Progenitor cell of endocrine pancreas (in vitro differentiated cells): ENCODE measurements around the gene MFSD8. TPM values are rescaled to one million over a fixed set of nuclear protein-coding genes. Genes with fewer than 3 reads are reported as not detected.
A peak's percentile ranks its signal among the peaks of the same experiment; 100 is the strongest.

Source experiments
- DNase-seq: peaks from one replicate; pipeline ENCODE4 v3.0.0; 2021; ENCODE audit warnings: low spot score; ENCODE audit not compliant: unreplicated experiment
- H3K27ac Mint-ChIP-seq: 2 replicates; pipeline ENCODE4 v1.8.0; 2021; ENCODE audit warnings: mild to moderate bottlenecking, moderate library complexity, mixed read lengths
- H3K27me3 Mint-ChIP-seq: 2 replicates; pipeline ENCODE4 v1.8.0; 2021; ENCODE audit warnings: mixed read lengths
- H3K36me3 Mint-ChIP-seq: 2 replicates; pipeline ENCODE4 v1.8.0; 2022; ENCODE audit warnings: mixed read lengths; ENCODE audit not compliant: insufficient read depth
- H3K4me1 Mint-ChIP-seq: 2 replicates; pipeline ENCODE4 v1.8.0; 2021; ENCODE audit warnings: low read depth, mixed read lengths
- H3K4me3 Mint-ChIP-seq: 2 replicates; pipeline ENCODE4 v1.8.0; 2021; ENCODE audit warnings: low read depth, mild to moderate bottlenecking, moderate library complexity, mixed read lengths
- H3K9me3 Mint-ChIP-seq: 2 replicates; pipeline ENCODE4 v1.8.0; 2021; ENCODE audit warnings: low read depth, mixed read lengths
- total RNA-seq: library from RNA; stranded (reverse); gene quantifications from 2 replicates; pipeline ENCODE4 v1.2.1, GENCODE V29; 2021
- TF ChIP-seq, protein P1 (sequence below): fragments of 200-600 bp; sonication (generic); IDR thresholded peaks from one replicate; pipeline ENCODE4 v1.5.0; 2021; ENCODE audit warnings: antibody characterized with exemption, mild to moderate bottlenecking; ENCODE audit not compliant: unreplicated experiment

MFSD8 gene
- total RNA-seq, 1 donor from 2014 or later: 28.7 TPM

DNA sequence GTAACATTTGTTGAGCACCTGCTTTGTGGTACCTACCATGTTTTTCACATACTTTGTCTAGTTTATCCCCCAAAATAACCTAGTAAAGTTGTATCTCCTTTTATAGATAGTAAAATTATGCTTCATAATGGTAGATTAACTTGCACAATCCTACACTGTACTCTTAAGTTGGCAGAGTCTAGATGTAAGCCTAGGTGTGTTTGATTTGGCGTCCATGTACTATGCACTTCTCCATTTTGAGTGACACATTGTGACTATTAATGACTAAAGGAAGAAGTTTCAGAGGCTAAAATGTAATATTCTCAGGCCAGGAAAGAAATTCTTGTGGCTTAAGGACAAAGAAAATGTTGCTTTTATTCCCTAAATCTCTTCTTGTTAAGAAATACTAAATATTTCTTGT lies 68.9 kb downstream of the MFSD8 start:
- TF ChIP-seq, protein P1, sequence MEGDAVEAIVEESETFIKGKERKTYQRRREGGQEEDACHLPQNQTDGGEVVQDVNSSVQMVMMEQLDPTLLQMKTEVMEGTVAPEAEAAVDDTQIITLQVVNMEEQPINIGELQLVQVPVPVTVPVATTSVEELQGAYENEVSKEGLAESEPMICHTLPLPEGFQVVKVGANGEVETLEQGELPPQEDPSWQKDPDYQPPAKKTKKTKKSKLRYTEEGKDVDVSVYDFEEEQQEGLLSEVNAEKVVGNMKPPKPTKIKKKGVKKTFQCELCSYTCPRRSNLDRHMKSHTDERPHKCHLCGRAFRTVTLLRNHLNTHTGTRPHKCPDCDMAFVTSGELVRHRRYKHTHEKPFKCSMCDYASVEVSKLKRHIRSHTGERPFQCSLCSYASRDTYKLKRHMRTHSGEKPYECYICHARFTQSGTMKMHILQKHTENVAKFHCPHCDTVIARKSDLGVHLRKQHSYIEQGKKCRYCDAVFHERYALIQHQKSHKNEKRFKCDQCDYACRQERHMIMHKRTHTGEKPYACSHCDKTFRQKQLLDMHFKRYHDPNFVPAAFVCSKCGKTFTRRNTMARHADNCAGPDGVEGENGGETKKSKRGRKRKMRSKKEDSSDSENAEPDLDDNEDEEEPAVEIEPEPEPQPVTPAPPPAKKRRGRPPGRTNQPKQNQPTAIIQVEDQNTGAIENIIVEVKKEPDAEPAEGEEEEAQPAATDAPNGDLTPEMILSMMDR: no peak
- no peak for DNase-seq
- Mint-ChIP-seq H3K27me3 (no peaks in the 10 kb centered on the region), H3K4me3 (no peak overlapping the region), H3K9me3 (peaks cover 3% of the 10 kb centered on the region), H3K36me3 (peaks cover 16% of the 10 kb centered on the region), H3K4me1 (no peaks in the 10 kb centered on the region), H3K27ac (no peak overlapping the region)

GRCh38 chr4:127889903-127890302 lies 75.1 kb downstream of the MFSD8 start:
- Mint-ChIP-seq H3K4me1 (peaks cover 4% of the 10 kb centered on the region), H3K27me3 (no peaks in the 10 kb centered on the region), H3K36me3 (peaks cover 15% of the 10 kb centered on the region), H3K27ac (no peak overlapping the region), H3K4me3 (no peak overlapping the region), H3K9me3 (no peaks in the 10 kb centered on the region)
- TF ChIP-seq, protein P1: no peak
- DNase-seq: no peak

GRCh38 chr4:127888559-127888958 lies 76.4 kb downstream of the MFSD8 start:
- H3K27me3 Mint-ChIP-seq: no peaks in the 10 kb centered on the region
- H3K36me3 Mint-ChIP-seq: peaks cover 10% of the 10 kb centered on the region
- H3K4me1 Mint-ChIP-seq: peaks cover 4% of the 10 kb centered on the region
- H3K27ac Mint-ChIP-seq: no peak overlapping the region
- H3K4me3 Mint-ChIP-seq: no peak overlapping the region
- TF ChIP-seq, protein P1: no peak
- H3K9me3 Mint-ChIP-seq: no peaks in the 10 kb centered on the region
- no peak for DNase-seq

DNA sequence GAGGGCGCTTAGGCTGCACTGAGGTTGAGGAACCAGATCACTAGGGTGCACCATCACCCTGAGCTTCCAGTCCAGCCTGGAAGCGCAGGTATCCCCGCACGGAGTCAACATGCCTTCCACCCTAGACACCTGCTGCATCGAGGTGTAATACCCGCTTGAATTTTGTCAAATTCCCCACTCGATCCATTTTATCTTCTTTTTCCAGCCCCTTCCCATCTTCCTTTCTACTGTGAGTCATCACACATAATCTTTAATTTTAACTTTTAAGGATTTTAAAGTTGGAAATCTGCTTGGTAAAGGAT lies 83.5 kb downstream of the MFSD8 start:
- Mint-ChIP-seq H3K4me3 (peak overlapping the region; percentile 99), H3K36me3 (peaks cover 8% of the 10 kb centered on the region), H3K27me3 (no peaks in the 10 kb centered on the region), H3K9me3 (no peaks in the 10 kb centered on the region), H3K27ac (peak overlapping the region; percentile 99), H3K4me1 (peaks cover 10% of the 10 kb centered on the region)
- no peak for DNase-seq
- TF ChIP-seq, protein P1: no peak

DNA sequence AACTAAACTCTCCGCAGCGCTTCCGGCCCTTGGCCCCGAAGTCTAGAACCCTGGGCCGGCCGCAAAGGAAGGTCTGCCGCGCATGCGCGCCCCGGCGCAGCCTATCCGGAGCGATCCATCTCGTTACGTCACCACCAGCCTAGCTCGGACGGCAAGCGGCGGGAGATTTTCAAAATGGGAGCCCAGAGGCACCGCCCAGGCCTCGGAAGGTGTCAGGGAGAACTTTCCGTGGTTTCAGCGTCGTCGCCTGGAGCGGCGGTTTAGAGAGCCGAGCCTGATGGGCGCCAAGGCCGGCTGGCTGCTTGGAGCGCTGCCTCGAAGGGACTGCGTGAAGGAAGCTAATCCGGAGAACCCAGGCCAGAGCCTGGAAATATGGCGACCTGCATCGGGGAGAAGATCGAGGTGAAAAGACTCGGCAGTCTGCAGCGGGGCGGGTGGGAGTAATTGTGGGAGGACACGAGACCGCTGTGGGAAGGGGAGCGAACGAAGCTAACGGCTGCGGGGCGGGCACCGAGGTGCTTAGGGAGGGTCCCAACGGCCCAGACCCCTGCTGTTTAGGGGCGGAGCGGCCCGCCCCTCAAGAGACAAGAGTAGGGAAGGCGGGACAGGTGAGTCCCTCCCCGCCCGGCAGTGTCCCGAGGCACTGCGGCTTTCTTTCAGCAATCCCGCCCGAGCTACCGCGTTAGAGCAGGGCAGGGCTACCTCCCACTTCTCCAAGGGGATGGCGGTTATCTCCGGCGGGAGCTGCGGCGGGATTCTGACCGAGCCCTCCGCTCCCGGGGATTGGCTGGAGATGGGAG lies 84.0 kb downstream of the MFSD8 start, which contains the start of gene PLK4:
Gene PLK4 (plus strand): TSS at position 131 of the 800 bp plus-strand sequence. CDS start 242 bp downstream, at position 373.
- Mint-ChIP-seq H3K36me3 (peaks cover 5% of the 10 kb centered on the region), H3K4me3 (peak within 1 kb of the TSS; percentile 99), H3K27me3 (no peaks in the 10 kb centered on the region), H3K27ac (peak within 1 kb of the TSS; percentile 99), H3K9me3 (no peaks in the 10 kb centered on the region), H3K4me1 (peaks cover 10% of the 10 kb centered on the region)
- TF ChIP-seq, protein P1: no peak
- peak; percentile 94 for DNase-seq
